ENCODE results near the gene NEU4.
A peak's percentile ranks its signal among the peaks of the same experiment; 100 is the strongest.

NEU4 gene

DNA sequence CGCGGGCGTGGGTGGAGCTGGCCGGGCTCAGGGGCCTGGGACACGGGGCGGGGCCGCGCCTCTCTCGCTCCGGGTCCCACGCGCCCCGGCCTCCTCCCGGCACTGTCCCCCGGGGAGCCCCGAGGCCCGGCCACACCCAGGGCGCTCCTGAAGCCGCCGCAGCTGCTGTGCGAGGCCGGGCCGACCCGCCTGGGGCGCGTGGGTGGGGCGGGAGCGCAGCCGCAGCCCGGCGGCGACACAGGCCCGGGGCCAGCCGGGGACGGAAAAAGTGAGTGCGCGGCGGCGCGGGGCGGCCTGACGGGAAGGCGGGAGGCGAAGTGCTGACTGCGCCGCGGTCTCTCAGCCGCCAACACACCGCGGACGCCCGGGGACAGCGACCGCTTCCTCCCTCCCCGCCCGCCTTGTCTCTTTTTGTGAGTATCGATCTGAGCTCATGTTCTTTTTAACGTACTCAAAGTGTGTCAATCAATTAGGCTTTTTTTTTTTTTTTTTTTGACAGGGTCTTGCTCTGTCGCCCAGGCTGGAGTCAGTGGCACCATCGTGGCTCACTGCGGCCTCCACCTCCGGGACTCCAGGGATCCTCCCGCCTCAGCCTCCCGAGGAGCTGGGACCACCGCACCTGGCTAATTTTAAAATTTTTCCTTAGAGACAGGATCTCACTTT, 35.2 kb downstream of the NEU4 start:
- Mint-ChIP-seq H3K27me3 (no peaks in the 10 kb centered on the region), H3K4me1 (peaks cover 35% of the 10 kb centered on the region), H3K36me3 (no peaks in the 10 kb centered on the region), H3K4me3 (peak overlapping the region; percentile 75), H3K9me3 (no peaks in the 10 kb centered on the region), H3K27ac (peak overlapping the region; percentile 74)
- ATAC-seq, result peak; percentile 92

DNA sequence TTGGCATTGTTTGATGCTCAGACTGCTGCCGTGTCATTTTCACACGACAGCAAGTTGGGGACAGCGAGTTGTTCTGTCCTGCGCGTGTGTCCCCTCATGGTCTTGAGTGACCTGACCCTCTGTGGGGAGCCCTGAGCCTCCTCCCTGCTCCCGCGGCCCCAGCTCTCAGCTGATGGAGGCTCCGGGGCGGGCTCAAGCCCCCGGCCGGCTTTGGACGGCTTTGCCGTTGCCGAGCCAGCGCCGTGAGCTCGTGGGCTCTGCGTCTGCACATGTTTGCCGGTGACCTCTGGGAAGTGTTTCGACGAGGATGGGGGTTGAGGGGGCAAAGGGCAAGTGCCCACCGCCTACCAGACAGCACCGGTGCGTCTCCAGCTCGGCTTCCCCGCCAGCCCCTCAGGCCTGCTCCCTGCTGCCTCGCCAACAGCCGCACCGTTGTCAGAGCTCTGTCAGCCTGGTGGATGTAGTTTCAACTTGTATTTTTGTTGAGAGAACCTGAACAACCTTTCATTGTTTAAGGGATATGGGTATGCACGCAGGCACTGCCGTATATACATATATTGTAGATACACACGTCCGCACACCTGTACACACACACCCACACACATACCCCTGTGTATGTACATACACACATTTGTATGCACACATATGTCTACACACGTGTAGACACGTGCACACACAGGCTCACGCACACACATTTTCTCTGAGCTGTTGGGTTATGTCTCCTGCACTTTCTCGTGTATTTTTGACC, 36.0 kb downstream of the NEU4 start:
- H3K27ac Mint-ChIP-seq, result peak overlapping the region; percentile 74
- no peaks in the 10 kb centered on the region for H3K27me3 Mint-ChIP-seq
- H3K4me3 Mint-ChIP-seq, result peak overlapping the region; percentile 75
- no peaks in the 10 kb centered on the region for H3K9me3 Mint-ChIP-seq
- no peak for ATAC-seq
- no peaks in the 10 kb centered on the region for H3K36me3 Mint-ChIP-seq
- peaks cover 35% of the 10 kb centered on the region for H3K4me1 Mint-ChIP-seq

DNA sequence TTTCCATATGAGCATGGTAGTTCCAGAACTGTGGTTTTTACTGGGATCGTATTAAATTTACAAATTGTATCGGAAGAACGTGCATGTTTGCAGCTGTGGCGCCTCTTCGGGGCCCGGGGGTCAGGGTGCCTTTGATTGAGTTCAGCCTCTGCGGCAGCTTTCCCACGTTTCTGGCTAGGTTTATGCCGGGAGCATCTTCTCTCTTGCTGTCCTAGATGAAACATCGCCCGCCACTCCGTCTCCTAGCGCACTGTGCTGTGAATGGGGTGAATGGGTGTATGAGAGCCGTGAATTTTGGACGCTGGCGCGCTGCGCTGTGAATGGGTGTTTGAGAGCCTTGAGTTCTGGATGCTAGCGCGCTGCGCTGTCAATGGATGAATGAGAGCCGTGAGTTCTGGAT, 37.4 kb downstream of the NEU4 start:
- H3K27ac Mint-ChIP-seq, result no peak overlapping the region
- no peaks in the 10 kb centered on the region for H3K9me3 Mint-ChIP-seq

DNA sequence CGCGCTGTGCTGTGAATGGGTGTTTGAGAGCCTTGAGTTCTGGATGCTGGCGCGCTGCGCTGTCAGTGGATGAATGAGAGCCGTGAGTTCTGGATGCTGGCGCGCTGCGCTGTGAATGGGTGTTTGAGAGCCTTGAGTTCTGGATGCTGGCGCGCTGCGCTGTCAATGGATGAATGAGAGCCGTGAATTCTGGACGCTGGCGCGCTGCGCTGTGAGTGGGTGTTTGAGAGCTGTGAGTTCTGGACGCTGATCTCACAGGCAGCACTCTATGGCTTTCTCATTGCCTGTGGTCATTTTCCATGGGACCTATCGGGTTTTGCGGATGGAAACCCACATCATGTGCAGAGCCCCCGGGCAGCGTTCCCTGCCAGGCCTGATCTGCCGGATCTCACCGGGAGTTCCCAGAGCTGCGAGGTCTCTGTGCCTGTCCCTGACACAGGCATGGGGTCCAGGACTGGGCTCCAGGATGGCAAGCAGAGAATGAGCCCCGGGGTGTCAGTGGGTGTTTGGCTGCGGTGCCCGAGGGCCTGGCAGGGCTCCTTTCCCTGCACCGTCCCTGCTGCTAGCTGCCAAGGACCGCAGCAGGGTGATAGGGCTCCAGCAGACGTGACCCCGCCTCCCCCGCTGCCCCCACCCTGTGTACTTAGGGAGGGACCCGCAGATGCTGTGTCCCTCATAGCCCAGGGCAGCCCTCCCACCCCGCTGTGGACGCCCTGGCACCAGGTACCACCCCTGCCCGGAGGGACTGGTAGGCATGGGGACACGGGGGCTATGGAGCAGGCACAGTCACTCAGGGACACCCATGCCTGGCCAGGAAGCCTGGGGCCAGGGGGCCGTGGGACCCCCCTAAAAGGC, 40.0 kb downstream of the NEU4 start:
- no peak for ATAC-seq

More for the DNA sequence above, 37.4 kb downstream of the NEU4 start:
- ATAC-seq, result no peak
- Mint-ChIP-seq H3K36me3 (peaks cover 4% of the 10 kb centered on the region), H3K4me3 (no peak overlapping the region), H3K27me3 (no peaks in the 10 kb centered on the region), H3K4me1 (peaks cover 35% of the 10 kb centered on the region)

DNA sequence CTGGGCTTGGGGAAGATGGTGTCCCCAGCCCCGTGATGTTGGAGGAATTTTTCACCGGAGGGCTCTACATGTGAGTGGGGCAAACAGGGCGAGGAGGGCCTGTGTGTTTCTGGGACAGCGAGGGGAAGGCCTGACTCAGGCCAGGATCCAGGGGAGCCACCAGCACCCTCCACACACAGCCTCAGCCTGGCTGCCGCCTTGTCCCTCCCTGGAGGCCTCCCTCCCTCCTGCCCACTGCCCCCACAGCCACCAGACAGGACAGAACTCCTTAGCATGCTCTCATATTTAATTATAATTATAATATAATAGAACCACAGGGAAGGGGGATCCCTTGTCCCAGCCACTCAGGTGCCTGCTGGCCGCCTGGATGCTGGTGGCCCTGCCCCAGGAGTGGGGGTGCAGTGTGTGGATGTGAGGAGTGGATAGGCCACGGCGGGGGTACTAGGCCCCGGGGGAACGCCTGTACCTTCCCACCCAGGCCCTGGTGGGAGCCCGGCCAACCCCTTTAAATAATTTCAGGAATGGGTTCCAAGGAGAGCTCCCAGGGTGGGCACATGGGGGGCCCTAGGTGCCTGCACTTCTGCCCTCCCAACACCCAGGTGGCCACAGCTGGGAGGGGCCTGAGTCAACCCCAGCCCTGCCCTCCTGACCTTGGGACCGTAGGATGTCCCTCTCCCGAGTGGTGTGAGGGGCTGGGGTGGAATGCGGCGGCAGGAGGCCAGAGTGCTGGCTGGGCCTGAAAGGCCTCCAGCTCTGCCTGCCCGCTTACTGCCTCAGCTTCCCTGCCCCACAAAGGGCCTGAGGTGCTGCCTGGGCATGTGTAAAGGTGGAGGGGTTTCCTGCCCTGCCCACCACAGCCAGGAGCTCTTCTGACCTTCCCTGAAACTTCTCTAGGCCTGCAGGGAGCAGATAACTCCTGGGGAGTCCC, 40.9 kb downstream of the NEU4 start:
- Mint-ChIP-seq H3K4me1 (peaks cover 17% of the 10 kb centered on the region), H3K4me3 (no peak overlapping the region), H3K9me3 (no peaks in the 10 kb centered on the region), H3K27ac (no peak overlapping the region), H3K36me3 (peaks cover 10% of the 10 kb centered on the region), H3K27me3 (no peaks in the 10 kb centered on the region)
- peak; percentile 20 for ATAC-seq

More for the DNA sequence above, 40.0 kb downstream of the NEU4 start:
- H3K27ac Mint-ChIP-seq, result no peak overlapping the region
- no peaks in the 10 kb centered on the region for H3K27me3 Mint-ChIP-seq
- peaks cover 23% of the 10 kb centered on the region for H3K4me1 Mint-ChIP-seq
- peaks cover 10% of the 10 kb centered on the region for H3K36me3 Mint-ChIP-seq
- H3K4me3 Mint-ChIP-seq, result no peak overlapping the region
- no peaks in the 10 kb centered on the region for H3K9me3 Mint-ChIP-seq

- no peaks in the 10 kb centered on the region for H3K9me3 Mint-ChIP-seq
- no peaks in the 10 kb centered on the region for H3K27me3 Mint-ChIP-seq
- no peak for ATAC-seq
- H3K27ac Mint-ChIP-seq, result no peak overlapping the region
- H3K4me1 Mint-ChIP-seq, result peaks cover 11% of the 10 kb centered on the region
- H3K4me3 Mint-ChIP-seq, result no peak overlapping the region
- H3K36me3 Mint-ChIP-seq, result peaks cover 10% of the 10 kb centered on the region
Observed at GRCh38 chr2:241850544-241851324, 41.7 kb downstream of the NEU4 start.

GRCh38 chr2:241851325-241852115, 42.5 kb downstream of the NEU4 start:
- no peaks in the 10 kb centered on the region for H3K9me3 Mint-ChIP-seq
- no peak overlapping the region for H3K4me3 Mint-ChIP-seq
- no peaks in the 10 kb centered on the region for H3K27me3 Mint-ChIP-seq
- H3K27ac Mint-ChIP-seq, result no peak overlapping the region
- ATAC-seq, result no peak
- peaks cover 10% of the 10 kb centered on the region for H3K4me1 Mint-ChIP-seq
- H3K36me3 Mint-ChIP-seq, result peaks cover 10% of the 10 kb centered on the region

GRCh38 chr2:241852116-241852980, 43.4 kb downstream of the NEU4 start:
- no peak for ATAC-seq

GRCh38 chr2:241852981-241853631, 44.1 kb downstream of the NEU4 start:
- Mint-ChIP-seq H3K4me1 (peaks cover 19% of the 10 kb centered on the region), H3K27ac (no peak overlapping the region), H3K9me3 (no peaks in the 10 kb centered on the region), H3K36me3 (peaks cover 10% of the 10 kb centered on the region), H3K4me3 (no peak overlapping the region), H3K27me3 (no peaks in the 10 kb centered on the region)
- no peak for ATAC-seq

More at GRCh38 chr2:241852116-241852980, 43.4 kb downstream of the NEU4 start:
- Mint-ChIP-seq H3K36me3 (peaks cover 10% of the 10 kb centered on the region), H3K4me3 (no peak overlapping the region), H3K4me1 (peaks cover 15% of the 10 kb centered on the region), H3K27ac (no peak overlapping the region), H3K9me3 (no peaks in the 10 kb centered on the region), H3K27me3 (no peaks in the 10 kb centered on the region)

DNA sequence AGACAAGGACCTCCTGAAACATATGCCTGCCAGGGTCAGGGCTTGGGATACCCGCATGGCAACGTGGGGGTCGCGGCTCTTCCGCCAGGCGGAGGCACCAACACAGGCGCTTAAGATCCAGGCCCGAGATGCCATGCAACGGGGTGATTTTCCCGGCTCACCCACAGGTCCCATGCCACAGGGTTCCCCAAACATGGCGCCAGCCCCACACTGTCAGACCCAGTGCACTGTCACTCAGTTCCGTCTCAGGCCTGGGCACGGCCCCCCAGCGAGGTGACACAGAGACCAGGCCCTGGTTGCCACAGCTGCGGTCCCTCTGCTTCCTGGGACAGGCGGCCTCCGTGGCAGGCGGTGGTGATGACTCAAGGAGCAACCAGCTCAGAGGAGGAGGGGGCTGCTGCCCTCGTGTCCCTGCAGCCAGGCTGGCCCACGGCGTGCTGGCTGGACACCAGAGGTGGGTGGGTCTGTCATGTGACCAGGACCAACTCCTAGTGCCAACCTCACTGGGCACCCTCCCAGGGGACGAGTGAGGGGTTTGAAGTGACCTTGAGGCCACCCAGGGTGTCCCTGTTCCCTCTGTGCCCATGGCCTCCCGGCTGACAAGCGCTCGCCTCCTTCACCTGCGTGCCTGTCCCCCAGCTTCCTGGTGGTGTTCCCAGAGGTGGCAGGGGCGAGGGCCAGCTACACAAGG, 44.8 kb downstream of the NEU4 start:
- Mint-ChIP-seq H3K27me3 (no peaks in the 10 kb centered on the region), H3K4me1 (peaks cover 26% of the 10 kb centered on the region), H3K4me3 (no peak overlapping the region), H3K9me3 (no peaks in the 10 kb centered on the region), H3K36me3 (peaks cover 10% of the 10 kb centered on the region), H3K27ac (no peak overlapping the region)
- ATAC-seq, result no peak

DNA sequence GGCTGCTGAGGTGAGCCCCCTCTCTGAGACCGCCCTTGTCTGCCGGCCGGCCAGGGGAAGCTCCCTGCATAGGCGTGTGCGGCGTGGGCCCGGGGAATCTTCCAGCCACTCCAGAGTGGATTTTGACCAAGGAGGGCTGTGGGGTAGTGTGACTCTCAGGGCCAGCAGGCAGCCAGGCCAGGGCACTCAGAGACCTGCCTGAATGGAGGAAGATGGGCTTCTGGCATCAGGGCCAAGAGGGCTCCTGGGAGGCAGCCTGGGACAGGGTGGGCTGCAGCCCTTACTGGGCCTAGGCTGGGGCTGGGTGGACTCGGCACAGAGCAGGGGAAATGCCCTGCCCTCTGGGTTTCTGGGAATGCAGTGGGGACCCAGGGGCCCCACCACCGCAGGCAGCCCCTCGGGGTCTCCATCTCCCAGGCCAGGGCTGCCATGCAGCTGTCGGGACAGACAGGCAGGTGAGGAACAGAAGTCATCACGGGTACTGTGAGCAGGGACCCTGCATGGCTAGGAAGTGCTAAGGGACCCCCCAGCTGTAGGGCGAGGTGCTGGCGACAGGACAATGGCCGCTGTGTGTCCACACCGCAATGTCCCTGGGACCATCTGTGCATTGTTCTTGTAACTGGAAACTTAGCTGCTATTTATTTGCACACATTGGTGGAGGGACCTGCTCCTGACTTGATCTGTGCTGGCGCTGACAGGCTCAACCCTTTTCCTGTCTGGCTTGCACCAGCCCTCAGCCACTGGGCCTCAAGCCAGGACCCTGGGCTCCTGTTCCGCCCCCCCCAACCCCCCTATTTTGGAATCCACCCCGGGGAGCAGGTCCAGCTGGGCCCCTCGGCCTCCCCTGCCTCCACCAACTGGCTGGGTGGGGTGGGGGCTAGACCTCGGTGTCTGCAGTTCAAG, 45.6 kb downstream of the NEU4 start:
- peaks cover 30% of the 10 kb centered on the region for H3K4me1 Mint-ChIP-seq
- no peak overlapping the region for H3K27ac Mint-ChIP-seq
- ATAC-seq, result no peak
- no peaks in the 10 kb centered on the region for H3K9me3 Mint-ChIP-seq
- H3K36me3 Mint-ChIP-seq, result peaks cover 10% of the 10 kb centered on the region
- H3K27me3 Mint-ChIP-seq, result no peaks in the 10 kb centered on the region
- H3K4me3 Mint-ChIP-seq, result no peak overlapping the region

Data from stimulated activated memory B cell treated with anti-CD40 and anti-IgM and Interleukin-4, amounts not matched to agents 10 μg/mL and 1 μg/mL and 100 μg/mL, for 72 hours (primary cell).